Ascending aorta (tissue), 2 donors: ENCODE data around the gene HPCA. TPM values are rescaled to one million over a fixed set of nuclear protein-coding genes. Genes with fewer than 3 reads are reported as not detected.

Source experiments
- DNase-seq, 2 donors: peaks; one replicate each; pipeline ENCODE4 v3.0.0-alpha.2; 2019; ENCODE audit warnings: low spot score in 2 of 2
- H3K27ac ChIP-seq, 2 donors: fragments of 200-600 bp; sonication (generic); one replicate each; pipeline ENCODE4 v1.5.1; 2016 to 2017; ENCODE audit warnings: mild to moderate bottlenecking in 1 of 2
- H3K27me3 ChIP-seq: fragments of 200-600 bp; sonication (generic); one replicate; pipeline ENCODE4 v1.5.1; 2017
- H3K36me3 ChIP-seq, 2 donors: fragments of 200-600 bp; sonication (generic); one replicate each; pipeline ENCODE4 v1.5.1; 2016
- H3K4me1 ChIP-seq, 2 donors: fragments of 200-600 bp; sonication (generic); one replicate each; pipeline ENCODE4 v1.5.1; 2016 to 2017; ENCODE audit warnings: mild to moderate bottlenecking in 1 of 2
- H3K4me3 ChIP-seq, 2 donors: fragments of 200-600 bp; sonication (generic); one replicate each; pipeline ENCODE4 v1.5.1; 2016 to 2017; ENCODE audit warnings: mild to moderate bottlenecking in 1 of 2
- H3K9me3 ChIP-seq, 2 donors: fragments of 200-600 bp; sonication (generic); one replicate each; pipeline ENCODE4 v1.5.1; 2016
- CTCF ChIP-seq, 3 experiments: fragments of 200-600 bp in 2 of 3; fragments of 450-650 bp in 1 of 3; sonication (generic) in 2 of 3; IDR thresholded peaks; one replicate each; pipeline ENCODE4 v1.5.1; 2016 to 2019; ENCODE audit warnings: antibody characterized with exemption in 3 of 3, mild to moderate bottlenecking in 1 of 3, moderate library complexity in 1 of 3
- intact Hi-C: fragments of 100-400 bp; cut with DNase I; formaldehyde crosslinking; loops from one replicate; pipeline ENCODE4 v1.15.1; 2023
- total RNA-seq: library from RNA; depleted of rRNA; stranded (reverse); fragments of >200 nt; gene quantifications from one replicate; pipeline ENCODE4 v1.1.0, GENCODE V29; 2016

The HPCA gene
- total RNA-seq, 1 donor from 2014 or later: not detected

DNA sequence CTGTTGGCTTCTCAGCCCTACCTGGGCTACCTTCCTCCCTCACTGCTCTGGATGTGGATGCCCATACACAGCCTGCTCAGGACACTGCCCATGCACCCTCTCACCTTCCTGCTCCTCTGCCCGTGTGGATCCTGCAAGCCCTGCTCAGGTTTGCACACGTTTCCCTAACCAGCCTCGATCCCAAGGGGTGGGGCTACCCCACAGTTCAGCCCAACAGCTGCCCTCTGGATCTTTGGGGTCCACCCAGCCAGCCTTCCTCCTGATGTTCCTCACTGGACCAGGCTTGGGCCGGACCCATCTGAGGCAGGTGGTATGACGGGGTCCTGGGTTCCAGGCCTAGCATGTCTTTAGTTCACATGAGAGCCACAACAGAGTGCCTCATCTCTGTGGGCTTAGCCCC is 10.2 kb downstream of the HPCA start:
- H3K36me3 ChIP-seq: no peaks in the 10 kb centered on the region
- H3K4me1 ChIP-seq: peaks cover 10 to 12% of the 10 kb centered on the region in 2 donors
- intact Hi-C loops: no loop called here
- TF ChIP-seq CTCF (IDR thresholded peaks at IDR 0.05): no peak
- no peaks in the 10 kb centered on the region for H3K27me3 ChIP-seq
- H3K4me3 ChIP-seq: no peak overlapping the region
- DNase-seq: no peak
- no peak overlapping the region for H3K27ac ChIP-seq
- no peaks in the 10 kb centered on the region for H3K9me3 ChIP-seq

DNA sequence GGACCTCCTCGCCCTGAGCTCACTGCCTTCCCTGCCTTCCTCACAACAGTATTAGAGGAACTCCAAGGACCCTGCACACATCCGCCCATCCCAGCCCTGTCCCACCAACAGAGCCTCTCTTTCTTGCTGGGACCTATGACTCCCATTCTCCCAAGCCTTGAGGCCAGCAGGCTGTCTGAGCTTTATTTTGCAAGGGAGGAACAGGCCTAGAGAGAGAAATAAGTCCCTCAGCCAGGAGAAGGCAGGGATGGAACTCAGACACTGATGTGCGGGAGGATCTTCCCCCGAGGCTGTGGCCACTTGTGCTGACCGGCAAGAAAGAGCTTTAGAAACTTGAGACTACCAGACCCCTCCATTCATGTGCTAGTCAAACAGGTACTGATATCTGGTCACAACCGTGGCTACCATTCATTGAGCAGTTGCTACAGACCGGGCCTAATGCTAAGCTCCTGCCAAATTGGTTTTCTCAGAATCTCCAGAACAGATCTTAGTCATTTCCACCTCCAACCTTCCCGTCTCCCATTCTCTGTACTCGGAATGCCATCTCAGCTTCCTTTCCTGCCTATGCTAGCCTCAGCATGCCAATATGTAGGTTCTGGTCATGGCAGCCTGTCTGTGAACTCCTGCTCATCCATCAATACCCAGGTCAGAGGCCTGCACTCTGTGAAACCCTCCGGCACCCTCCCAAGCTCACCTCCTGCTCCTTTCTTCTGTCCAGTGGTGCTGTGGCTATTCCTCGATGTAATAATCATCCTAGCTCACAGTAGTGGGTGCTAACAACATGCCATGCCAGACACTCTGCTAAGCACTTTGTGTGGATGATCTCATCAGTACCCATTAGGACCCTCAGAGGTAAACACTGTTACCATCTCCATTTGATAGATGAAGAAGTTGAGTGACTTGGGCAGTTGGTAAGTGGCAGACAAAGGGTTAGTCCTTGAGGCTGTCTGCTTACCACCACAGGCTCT is 11.1 kb downstream of the HPCA start:
- Histone ChIP-seq H3K4me3 (no peak overlapping the region), H3K9me3 (no peaks in the 10 kb centered on the region), H3K27ac (no peak overlapping the region), H3K36me3 (no peaks in the 10 kb centered on the region), H3K27me3 (no peaks in the 10 kb centered on the region), H3K4me1 (peaks cover 10 to 12% of the 10 kb centered on the region in 2 donors)
- no peak for TF ChIP-seq CTCF (IDR thresholded peaks at IDR 0.05)
- DNase-seq: no peak
- intact Hi-C loops: no loop called here

DNA sequence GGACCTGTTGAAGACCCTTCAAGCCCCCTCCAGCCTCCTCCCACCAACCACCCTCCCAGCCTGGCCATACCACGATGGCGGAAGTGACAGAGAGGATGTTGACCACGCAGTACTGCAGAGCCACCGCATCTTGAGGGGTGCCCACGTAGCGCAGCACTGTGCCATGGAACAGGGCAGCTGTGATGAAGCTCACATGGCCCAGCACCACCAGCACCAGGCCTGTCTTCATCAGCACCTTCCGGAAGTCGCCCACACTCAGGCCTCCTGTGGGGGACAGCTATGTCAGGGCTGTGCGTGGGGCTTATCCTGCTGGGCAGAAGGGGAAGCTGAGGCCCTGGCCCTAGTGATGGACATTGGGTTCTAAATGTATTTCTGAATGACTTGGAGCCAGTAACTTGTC is 11.8 kb downstream of the HPCA start:
- no peaks in the 10 kb centered on the region for H3K9me3 ChIP-seq
- DNase-seq: no peak
- H3K4me1 ChIP-seq: peaks cover 6 to 8% of the 10 kb centered on the region in 2 donors
- no peaks in the 10 kb centered on the region for H3K36me3 ChIP-seq
- intact Hi-C loops: no loop called here
- no peak overlapping the region for H3K27ac ChIP-seq
- no peak overlapping the region for H3K4me3 ChIP-seq
- no peak for TF ChIP-seq CTCF (IDR thresholded peaks at IDR 0.05)
- no peaks in the 10 kb centered on the region for H3K27me3 ChIP-seq

DNA sequence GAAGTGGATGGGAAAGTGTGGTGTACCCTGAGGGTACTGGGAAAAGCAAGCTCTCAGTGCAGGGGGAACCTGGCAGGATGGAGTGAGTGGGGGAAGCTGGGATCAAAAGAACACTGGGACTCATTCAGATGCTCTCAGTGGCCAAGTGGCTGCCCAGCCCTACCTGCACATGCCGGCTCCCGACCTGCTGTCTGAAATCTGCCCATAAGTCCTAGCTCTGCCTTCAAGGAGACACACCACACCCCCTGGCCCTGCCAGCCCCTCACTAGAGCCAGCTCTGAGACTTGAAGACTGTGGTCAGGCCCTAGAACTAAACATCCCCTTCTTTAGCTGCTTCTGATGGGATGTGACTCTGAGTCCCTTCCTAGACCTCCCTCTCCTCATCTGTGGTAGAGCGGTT is 12.7 kb downstream of the HPCA start:
- H3K27me3 ChIP-seq: no peaks in the 10 kb centered on the region
- DNase-seq: no peak
- no peaks in the 10 kb centered on the region for H3K9me3 ChIP-seq
- H3K27ac ChIP-seq: no peak overlapping the region
- peaks cover 4 to 6% of the 10 kb centered on the region in 2 donors for H3K4me1 ChIP-seq
- no peaks in the 10 kb centered on the region for H3K36me3 ChIP-seq
- H3K4me3 ChIP-seq: no peak overlapping the region
- no peak for TF ChIP-seq CTCF (IDR thresholded peaks at IDR 0.05)
- intact Hi-C loops: no loop called here

DNA sequence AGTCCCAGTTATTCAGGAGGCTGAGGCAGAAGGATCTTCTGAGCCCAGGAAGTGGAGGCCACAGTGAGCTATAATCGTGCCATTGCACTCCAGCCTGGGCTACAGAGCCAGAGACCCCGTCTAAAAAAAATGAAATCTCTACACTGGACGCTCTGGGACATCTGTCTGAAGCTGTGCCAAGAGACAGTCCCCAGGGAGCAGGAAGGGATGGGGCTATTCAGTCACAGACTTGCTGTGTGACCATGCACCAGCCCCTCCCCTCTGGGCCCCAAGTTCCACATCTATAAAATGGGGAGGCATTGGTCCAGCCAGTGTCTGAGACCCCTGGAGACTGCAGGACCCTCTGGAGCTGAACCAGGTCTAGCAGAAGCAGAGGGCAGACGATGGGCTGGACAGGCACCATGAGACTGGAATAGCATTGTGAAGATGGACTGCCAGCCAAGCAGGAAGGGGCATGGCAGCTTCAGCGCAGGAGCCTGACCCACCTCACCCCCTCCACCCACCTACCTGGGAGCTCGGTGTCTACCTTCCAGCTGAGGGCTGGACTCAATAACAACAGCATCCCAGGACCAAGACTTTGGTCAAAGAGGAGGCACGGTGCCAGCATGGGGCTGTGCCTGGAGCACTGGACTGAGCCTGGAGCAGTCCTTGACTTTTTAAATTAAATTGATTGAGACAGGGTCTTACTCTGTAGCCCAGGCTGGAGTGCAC is 13.4 kb downstream of the HPCA start:
- intact Hi-C loops: no loop called here
- Histone ChIP-seq H3K4me1 (peaks cover 4 to 6% of the 10 kb centered on the region in 2 donors), H3K27me3 (no peaks in the 10 kb centered on the region), H3K4me3 (no peak overlapping the region), H3K9me3 (no peaks in the 10 kb centered on the region), H3K36me3 (no peaks in the 10 kb centered on the region), H3K27ac (no peak overlapping the region)
- DNase-seq: no peak
- no peak for TF ChIP-seq CTCF (IDR thresholded peaks at IDR 0.05)
